HG02973 (cell line): ENCODE measurements around the gene LEFTY2.
"Not testable (repeated sequence)": the region's sequence is repeated elsewhere in the genome, so short reads cannot be mapped to it uniquely, and the experiment has no call there.

ENCODE experiments used
- ATAC-seq: cut with Tn5 transposase; IDR thresholded peaks from one replicate; pipeline ENCODE4 v1.9.1; 2021; ENCODE audit warnings: moderate library complexity; ENCODE audit not compliant: unreplicated experiment

The LEFTY2 gene, protein sequence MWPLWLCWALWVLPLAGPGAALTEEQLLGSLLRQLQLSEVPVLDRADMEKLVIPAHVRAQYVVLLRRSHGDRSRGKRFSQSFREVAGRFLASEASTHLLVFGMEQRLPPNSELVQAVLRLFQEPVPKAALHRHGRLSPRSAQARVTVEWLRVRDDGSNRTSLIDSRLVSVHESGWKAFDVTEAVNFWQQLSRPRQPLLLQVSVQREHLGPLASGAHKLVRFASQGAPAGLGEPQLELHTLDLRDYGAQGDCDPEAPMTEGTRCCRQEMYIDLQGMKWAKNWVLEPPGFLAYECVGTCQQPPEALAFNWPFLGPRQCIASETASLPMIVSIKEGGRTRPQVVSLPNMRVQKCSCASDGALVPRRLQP

DNA sequence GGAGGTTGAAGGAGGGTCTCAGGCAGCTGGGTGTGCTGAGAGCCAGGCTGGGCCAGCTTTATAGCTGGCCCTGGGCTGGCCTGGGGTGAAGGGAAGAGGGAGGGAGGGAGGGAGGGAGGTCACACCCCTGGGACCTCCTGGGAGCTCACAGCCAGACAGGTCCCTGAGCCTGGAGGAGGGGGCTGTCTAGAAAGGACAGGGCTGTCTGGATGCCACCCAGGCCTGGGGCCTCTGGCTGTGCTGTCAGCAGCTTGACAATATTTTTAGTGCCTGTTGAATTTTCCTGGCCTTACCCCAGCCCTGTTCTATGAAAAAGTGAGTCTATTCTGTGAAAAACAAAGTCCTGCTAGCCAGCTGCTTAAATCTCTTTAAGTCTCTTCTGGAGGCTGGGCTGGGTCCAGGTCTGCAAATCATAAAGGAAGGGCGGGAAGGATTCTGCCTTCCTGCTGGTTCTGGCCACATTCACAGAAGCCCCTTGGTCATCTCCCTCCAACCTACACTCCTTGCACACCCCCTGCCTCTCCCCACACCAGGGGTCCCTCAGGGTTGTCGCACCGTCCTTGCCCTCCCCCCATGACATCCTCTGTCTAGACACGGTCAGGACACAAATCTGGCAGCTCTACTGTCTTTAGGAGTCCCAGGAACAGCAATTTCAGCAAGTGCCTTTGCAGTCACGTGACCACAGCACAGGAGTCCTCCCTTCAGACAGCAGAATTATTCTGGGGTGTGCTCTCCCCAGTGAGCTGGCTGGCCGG is at the start of gene LEFTY2:
LEFTY2 (minus strand) TSS at position 34 of the 755 bp plus-strand sequence. CDS start 80 bp downstream, outside the sequence.
- ATAC-seq = no peak

- no peak for ATAC-seq
Measured at GRCh38 chr1:225987491-225988316, 46.7 kb upstream of the LEFTY2 start.

DNA sequence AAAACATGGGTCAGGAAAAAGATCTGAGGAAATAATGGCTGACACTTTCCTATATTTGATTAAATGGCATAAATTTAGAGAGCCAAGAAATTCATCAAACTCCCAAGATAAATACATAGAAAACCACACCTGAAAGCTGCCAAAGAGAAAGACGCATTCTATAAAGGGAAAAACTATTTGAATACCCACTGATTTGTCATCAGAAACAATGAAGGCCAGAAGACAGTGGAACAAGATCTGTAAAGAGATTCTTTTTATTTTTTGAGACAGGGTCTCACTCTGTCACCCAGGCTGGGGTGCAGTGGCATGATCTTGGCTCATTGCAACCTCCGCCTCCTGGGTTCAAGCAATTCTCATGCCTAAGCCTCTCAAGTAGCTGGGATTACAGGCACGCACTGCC is 40.7 kb upstream of the LEFTY2 start:
- ATAC-seq = no peak

DNA sequence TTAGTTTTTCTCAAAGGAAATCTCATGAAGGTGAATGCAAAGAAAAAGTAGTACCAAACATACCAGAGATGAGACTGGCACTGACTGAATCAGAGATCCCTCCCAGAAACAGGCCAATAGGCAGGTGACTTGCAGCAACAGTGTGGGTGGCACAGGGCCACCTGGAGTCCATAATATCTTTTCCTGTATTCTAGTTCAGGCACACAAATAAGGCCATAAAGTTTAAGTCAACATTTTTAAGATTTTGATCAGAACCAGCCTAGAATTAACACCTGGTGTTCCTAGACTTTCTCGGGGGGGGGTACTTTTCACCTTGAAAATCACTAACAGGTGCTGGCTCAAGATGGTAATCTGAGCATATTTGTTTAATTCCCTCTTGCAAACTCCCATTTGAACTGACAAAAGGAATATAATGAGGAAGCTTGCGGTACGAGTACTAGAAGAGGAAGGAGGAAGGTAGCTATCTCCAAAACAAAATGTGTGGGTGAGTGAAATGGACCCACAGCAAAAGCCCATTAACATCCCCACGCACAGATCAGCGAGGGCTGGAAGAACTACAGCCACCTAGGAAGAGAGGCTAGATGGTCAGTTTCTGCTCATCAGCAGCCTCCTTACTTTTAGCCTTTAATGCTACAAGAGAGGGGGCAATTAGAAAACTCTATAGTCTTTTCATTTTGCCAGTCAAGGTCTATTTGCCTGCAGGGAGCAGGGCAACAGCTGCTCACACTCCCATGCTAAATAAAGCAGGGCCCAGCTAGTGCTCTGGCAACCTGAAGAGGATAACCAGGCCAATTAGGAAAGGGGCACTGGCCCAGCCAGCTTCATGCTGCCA is 39.2 kb upstream of the LEFTY2 start:
- ATAC-seq = no peak

- no peak for ATAC-seq
Measured at GRCh38 chr1:225979421-225979820, 38.4 kb upstream of the LEFTY2 start.

GRCh38 chr1:225977937-225978748 is 37.1 kb upstream of the LEFTY2 start:
- peak; percentile 66 for ATAC-seq

DNA sequence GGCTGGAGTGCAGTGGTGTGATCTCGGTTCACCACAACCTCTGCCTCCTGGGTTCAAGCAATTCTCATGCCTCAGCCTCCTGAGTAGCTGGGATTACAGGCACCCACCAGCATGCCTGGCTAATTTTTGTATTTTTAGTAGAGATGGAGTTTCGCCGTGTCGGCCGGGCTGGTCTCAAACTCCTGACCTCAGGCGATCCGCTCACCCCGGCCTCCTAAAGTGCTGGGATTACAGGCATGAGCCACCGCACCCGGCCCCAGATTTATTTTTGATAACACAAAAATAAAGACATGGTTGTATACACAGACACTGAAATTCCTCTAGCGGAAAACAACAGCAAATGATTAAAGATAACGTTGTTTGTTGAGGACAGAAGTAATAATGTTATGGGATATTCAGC is 34.1 kb upstream of the LEFTY2 start:
- not testable (repeated sequence) for ATAC-seq

GRCh38 chr1:225974454-225974853 is 33.4 kb upstream of the LEFTY2 start:
- no peak for ATAC-seq

- ATAC-seq = no peak
Measured at GRCh38 chr1:225973158-225973557, 32.1 kb upstream of the LEFTY2 start.

- no peak for ATAC-seq
Measured at GRCh38 chr1:225972344-225973152, 31.5 kb upstream of the LEFTY2 start.

DNA sequence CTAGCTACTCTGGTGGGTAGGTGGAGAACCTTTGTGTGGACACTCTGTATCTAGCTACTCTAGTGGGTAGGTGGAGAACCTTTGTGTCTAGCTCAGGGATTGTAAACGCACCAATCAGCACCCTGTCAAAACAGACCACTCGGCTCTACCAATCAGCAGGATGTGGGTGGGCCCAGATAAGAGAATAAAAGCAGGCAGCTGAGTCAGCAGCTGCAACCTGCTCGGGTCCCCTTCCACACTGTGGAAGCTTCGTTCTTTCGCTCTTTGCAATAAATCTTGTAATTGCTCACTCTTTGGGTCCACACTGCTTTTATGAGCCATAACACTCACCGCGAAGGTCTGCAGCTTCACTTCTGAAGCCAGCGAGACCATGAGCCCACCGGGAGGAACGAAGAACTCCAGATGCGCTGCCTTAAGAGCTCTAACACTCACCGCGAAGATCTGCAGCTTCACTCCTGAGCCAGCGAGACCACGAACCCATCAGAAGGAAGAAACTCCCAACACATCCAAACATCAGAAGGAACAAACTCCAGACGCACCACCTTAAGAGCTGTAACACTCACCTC is 29.7 kb upstream of the LEFTY2 start:
- not testable (repeated sequence) for ATAC-seq

DNA sequence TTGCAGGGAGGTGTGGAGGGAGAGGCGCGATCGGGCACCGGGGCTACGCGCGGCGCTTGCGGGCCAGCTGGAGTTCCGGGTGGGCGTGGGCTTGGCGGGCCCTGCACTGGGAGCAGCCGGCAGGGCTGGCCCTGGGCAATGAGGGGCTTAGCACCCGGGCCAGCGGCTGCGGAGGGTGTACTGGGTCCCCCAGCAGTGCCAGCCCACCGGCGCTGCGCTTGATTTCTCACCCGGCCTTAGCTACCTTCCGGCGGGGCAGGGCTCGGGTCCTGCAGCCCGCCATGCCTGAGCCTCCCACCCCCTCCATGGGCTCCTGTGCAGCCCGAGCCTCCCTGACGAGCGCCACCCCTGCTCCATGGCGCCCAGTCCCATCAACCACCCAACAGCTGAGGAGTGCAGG is 28.7 kb upstream of the LEFTY2 start:
- ATAC-seq = not testable (repeated sequence)

- ATAC-seq = no peak
Measured at GRCh38 chr1:225965231-225965630, 24.2 kb upstream of the LEFTY2 start.

DNA sequence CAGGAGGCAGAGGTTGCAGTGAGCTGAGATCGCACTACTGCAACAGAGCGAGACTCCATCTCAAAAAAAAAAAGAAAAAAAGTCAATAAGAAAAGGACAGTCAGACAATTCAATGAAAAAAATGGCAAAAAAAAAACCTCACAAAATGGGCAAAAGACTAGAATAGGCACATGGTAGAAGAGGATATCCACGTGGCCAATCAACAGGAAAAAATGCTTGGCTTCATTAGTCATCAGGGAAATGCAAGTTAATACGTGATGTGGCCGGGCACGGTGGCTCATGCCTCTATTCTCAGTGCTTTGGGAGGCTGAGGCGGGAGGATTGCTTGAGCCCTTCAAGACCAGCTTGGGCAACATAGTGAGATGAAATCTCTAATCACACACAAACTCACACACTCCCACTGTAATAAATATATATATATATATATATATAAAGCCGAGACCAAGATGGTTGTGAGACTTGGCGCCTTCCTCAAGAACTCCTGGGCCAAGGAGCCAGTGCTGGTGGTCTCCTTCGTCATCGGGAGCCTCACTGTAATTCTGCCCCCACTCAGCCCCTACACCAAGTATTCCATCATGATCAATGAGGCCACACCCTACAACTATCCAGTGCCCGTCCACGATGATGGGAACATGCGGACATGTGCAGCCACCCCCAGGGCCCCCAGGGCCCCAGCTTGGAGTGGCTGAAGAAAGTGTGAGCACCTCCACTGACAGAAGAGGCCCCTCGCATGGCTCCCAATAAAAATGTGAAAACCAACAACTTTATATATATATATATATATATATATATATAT is 22.9 kb upstream of the LEFTY2 start:
- ATAC-seq = no peak

DNA sequence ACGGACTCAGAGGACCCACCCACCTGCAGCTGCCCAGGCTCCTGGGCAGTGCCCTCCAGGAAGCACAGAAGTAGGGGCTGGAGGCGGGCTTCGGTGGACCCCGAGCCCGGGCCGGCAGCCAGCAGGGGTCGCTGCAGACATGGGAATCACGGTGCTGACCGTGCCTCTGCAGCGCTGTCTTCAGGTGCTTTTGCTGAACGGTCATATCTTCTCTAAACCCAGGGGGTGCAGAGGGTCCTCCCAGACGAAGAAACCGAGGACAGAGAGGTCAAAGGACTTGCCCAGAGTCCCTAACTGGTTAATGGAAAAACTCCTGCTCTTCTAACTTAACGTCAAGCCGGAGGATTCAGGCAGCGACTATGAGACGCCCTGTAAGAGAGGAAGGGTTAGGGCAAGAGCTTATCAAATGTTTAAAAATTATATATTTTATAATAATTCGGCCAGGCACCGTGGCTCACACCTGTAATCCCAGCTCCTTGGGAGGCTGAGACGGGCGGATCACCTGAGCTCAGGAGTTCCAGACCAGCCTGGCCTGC is 21.5 kb upstream of the LEFTY2 start:
- peak; percentile 88 for ATAC-seq

DNA sequence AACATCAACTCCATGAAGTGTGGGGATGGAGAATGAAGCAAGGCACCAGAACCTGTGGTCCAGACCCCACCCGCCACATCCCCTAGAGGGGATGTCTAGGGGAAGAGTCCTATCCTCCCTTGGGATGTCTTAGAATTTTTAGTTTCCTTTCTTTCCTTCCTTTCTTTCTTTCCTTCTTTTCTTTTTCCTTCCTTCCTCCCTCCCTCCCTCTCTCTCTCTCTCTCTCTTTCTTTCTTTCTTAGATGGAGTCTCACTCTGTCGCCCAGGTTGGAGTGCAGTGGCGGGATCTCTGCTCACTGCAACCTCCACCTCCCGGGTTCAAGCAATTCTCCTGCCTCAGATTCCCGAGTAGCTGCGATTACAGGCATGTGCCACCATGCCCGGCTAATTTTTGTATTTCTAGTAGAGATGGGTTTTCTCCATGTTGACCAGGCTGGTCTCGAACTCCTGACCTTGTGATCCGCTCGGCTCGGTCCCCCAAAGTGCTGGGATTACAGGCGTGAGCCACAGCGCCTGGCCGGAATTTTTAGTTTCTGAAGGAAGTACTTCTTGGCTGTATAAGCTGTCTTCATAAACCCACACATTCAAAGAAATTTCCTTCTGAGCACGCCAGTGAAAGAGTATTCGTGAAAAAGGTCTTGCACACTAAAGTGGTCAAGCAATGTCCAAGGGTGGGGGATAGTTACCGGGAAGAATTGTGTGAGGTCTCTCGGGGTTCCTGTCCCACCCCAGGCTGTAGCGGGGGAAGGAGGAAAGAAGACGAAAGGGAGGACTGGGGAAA is 20.8 kb upstream of the LEFTY2 start:
- no peak for ATAC-seq

DNA sequence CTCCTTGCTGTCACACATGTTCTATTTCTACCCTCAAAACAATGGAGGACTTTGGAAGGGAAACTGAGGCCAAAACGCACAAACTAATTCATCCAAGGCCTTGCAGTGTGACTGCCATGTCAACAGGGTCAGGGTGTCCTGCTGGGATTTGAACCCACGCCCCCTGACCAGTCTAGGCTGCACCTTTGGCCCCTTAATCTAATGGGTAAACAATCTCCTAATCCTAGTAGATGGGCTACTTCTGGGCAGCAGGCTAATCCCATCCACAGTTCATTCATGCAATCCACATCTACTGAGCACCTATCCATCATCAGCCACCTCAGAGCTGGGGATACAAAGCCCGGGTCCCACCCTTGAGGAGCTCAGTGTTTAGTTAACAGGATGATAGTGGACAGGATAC is 17.0 kb upstream of the LEFTY2 start:
- no peak for ATAC-seq
